Astrocyte of the cerebellum (primary cell): Measurements from ENCODE around the gene DMTF1.
"Not testable (repeated sequence)": the region's sequence is repeated elsewhere in the genome, so short reads cannot be mapped to it uniquely, and the experiment has no call there.

ENCODE experiments used
- DNase-seq: peaks from one replicate; pipeline ENCODE4 v3.0.0-alpha.2; 2011; ENCODE audit warnings: low read depth
- H3K4me3 ChIP-seq: 2 replicates; pipeline ENCODE4 v1.5.1; 2011; ENCODE audit warnings: mild to moderate bottlenecking, low read depth, low read length, moderate library complexity
- CTCF ChIP-seq: IDR thresholded peaks from 2 replicates; pipeline ENCODE4 v1.5.1; 2012; ENCODE audit warnings: low read length, low read depth, moderate library complexity, mild to moderate bottlenecking; ENCODE audit errors: missing control alignments
- in situ Hi-C: cut with HindIII; loops from 2 replicates; pipeline ENCODE4 v1.10.0; 2017; ENCODE audit warnings: low sequenced_read_pairs

Gene DMTF1

GRCh38 chr7:87111877-87112276 is 40.4 kb upstream of the DMTF1 start:
- no peak for TF ChIP-seq CTCF
- in situ Hi-C loops, result no loop called here

DNA sequence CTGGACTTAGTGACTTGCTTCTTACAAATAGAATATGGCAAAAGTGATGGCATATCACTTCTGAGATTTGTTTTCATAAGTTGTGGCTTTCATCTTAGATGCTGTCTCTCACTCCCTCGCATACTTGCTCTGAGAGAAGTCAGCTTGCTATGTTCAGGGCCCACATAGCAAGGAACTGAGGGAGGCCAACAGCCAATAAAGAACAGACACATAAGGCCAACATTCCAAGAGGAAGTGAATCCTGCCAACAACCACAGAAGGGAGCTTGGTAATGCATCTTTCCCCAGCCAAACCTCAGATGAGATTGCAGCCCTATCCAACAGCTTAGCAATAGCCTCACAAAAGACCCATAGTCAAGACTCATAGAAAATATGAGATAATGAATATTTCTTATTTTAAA is 39.2 kb upstream of the DMTF1 start:
- peak; percentile 40 for DNase-seq
- no peak for TF ChIP-seq CTCF
- in situ Hi-C loops, result no loop called here
- no peak overlapping the region for H3K4me3 ChIP-seq

More at GRCh38 chr7:87111877-87112276, 40.4 kb upstream of the DMTF1 start:
- no peak overlapping the region for H3K4me3 ChIP-seq
- no peak for DNase-seq

GRCh38 chr7:87113904-87114303 is 38.3 kb upstream of the DMTF1 start:
- in situ Hi-C loops, DNase-seq, H3K4me3 ChIP-seq: not testable (repeated sequence)

DNA sequence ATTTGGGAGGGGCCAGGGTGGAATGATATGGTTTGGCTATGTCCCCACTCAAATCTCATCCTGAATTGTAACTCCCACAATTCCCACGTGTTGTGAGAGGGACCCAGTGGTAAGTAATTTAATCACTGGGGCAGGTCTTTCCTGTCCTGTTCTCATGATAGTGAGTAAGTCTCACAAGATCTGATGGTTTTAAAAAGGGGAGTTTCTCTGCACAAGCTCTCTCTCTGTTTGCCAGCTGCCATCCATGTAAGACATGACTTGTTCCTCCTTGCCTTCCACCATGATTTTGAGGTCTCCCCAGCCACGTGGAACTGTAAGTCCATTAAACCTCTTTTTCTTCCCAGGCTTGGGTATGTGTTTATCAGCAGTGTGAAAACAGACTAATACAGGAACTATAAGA is 36.5 kb upstream of the DMTF1 start:
- H3K4me3 ChIP-seq, in situ Hi-C loops, DNase-seq: not testable (repeated sequence)

- in situ Hi-C loops, result no loop called here
- DNase-seq, result no peak
- H3K4me3 ChIP-seq, result no peak overlapping the region
- TF ChIP-seq CTCF, result no peak
Measured at GRCh38 chr7:87116315-87116714, 35.9 kb upstream of the DMTF1 start.

DNA sequence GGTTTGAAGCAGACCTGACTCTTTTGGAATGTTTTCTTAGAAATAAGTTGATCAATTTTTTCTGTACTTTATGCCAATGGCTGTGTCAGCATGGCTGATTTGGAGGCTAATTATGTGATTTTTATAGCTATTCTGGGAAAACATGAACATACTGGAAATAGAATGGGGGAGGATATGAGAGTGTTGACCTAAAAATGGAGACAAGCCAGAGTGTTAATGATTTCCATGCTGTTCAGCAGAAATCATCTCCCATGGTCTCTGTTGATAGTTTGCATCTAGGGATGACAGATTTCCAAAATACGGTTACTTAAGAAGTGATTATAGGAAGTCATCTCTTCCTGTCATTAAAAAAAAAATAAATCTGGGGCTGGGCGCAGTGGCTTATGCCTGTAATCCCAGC is 32.7 kb upstream of the DMTF1 start:
- no peak overlapping the region for H3K4me3 ChIP-seq
- in situ Hi-C loops, result no loop called here
- no peak for TF ChIP-seq CTCF
- DNase-seq, result no peak

DNA sequence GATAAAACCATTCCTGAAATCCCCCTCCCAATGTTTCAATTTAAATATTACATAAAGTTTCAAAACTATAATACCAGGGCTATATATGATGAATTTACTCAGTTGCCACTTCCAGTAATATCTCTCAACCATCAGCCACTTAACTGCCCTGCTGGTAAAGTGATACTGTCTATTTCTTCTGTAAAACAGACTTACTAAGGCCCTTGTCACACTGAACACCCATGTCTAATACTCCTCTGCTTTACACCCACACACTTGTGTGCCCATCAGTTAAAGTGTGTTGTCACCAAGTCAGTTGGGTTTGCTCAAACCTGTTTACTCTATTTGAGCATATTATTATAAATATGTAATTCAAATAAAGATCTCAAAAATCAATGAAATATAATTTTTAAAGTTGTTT is 29.1 kb upstream of the DMTF1 start:
- no peak for TF ChIP-seq CTCF
- H3K4me3 ChIP-seq, result no peak overlapping the region
- DNase-seq, result no peak
- in situ Hi-C loops, result no loop called here

DNA sequence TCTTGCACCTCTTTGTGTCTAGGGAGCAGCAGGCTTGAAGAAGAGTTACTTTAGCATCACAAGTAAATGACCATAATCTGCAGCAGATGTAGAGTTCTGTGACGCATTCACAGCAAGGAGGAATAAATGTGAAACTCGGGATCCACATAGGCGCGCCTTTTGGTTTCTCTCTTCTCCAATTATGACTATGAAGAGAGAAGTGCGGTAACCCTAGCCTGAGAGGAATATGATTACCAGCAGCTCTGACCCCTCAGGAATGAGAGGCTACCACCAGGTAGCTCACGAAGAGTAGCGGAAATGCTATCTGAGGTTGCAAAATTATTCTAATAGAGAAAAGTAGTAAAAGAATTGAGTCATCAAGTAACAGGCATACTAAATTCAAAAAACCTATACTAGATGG is 25.2 kb upstream of the DMTF1 start:
- no peak for DNase-seq
- H3K4me3 ChIP-seq, result no peak overlapping the region
- in situ Hi-C loops, result loop anchor here (25.0 kb wide), 1 partner anchor 165 kb away; no protein-coding TSS in a partner anchor
- TF ChIP-seq CTCF, result no peak
